Panc1 (cell line): Measurements from ENCODE around the gene ALX4. TPM values are rescaled to one million over a fixed set of nuclear protein-coding genes. Genes with fewer than 3 reads are reported as not detected.

ENCODE experiments used
- ATAC-seq: fragments of 200-7000 bp; cut with Tn5 transposase; 2 replicates; pipeline ENCODE4 v1.9.1; 2020; ENCODE audit warnings: mild to moderate bottlenecking, moderate library complexity
- BruUV-seq: library from RNA; stranded (reverse); fragments of 400-500 nt; replicated peaks from 2 replicates; lab custom pipeline; 2021; lab: Mats Ljungman, UMichigan
- CTCF ChIA-PET: fragments of 300-600 bp; sonication (Branson Sonifier 250); formaldehyde crosslinking; loops from one replicate; lab custom pipeline; 2022; ENCODE audit warnings: antibody characterized with exemption; lab: Charles Lee
- POLR2A ChIA-PET: fragments of 300-600 bp; sonication (Branson Sonifier 250); formaldehyde crosslinking; loops from one replicate; lab custom pipeline; 2022; ENCODE audit warnings: antibody characterized with exemption; lab: Charles Lee
- DNase-seq: peaks from one replicate; pipeline ENCODE4 v3.0.0-alpha.2; 2010; ENCODE audit warnings: low read depth, low spot score
- H3K27ac ChIP-seq: 2 replicates; pipeline ENCODE4 v1.5.1; 2011; ENCODE audit warnings: mild to moderate bottlenecking, low read length, inconsistent platforms
- H3K27me3 ChIP-seq: fragments of 200-500 bp; sonication (Bioruptor generic); 2 replicates; pipeline ENCODE4 v1.6.0; 2014; ENCODE audit warnings: low read length, inconsistent platforms; ENCODE audit not compliant: control insufficient read depth, insufficient read depth
- H3K36me3 ChIP-seq: fragments of 200-500 bp; sonication (Bioruptor generic); 2 replicates; pipeline ENCODE4 v1.5.1; 2014; ENCODE audit warnings: inconsistent platforms, mild to moderate bottlenecking, low read length, moderate library complexity; ENCODE audit not compliant: control insufficient read depth, insufficient read depth
- H3K4me1 ChIP-seq: 2 replicates; pipeline ENCODE4 v1.5.1; 2011; ENCODE audit warnings: inconsistent platforms, mild to moderate bottlenecking, low read length, moderate library complexity; ENCODE audit not compliant: control insufficient read depth, insufficient read depth
- H3K4me3 ChIP-seq, 2 experiments: 2 replicates each; pipeline ENCODE4 v1.5.1; 2011 to 2012; ENCODE audit warnings: low read depth in 2 of 2, low read length in 2 of 2, mild to moderate bottlenecking in 2 of 2, inconsistent platforms in 1 of 2, moderate library complexity in 1 of 2
- H3K9me3 ChIP-seq: fragments of 200-500 bp; sonication (Bioruptor generic); 2 replicates; pipeline ENCODE4 v1.5.1; 2014; ENCODE audit warnings: low read depth, mild to moderate bottlenecking, inconsistent platforms, low read length, moderate library complexity; ENCODE audit not compliant: control insufficient read depth, insufficient read depth
- POLR2AphosphoS5 ChIP-seq: IDR thresholded peaks from 2 replicates; pipeline ENCODE4 v1.6.1; 2012; ENCODE audit warnings: mild to moderate bottlenecking, low read depth, low read length, moderate library complexity
- SIN3A ChIP-seq: IDR thresholded peaks from 2 replicates; pipeline ENCODE4 v1.6.1; 2012; ENCODE audit warnings: low read depth, mild to moderate bottlenecking, low read length, moderate library complexity, borderline replicate concordance; ENCODE audit not compliant: insufficient read depth
- TCF7L2 ChIP-seq: IDR thresholded peaks from 2 replicates; pipeline ENCODE4 v1.6.1; 2011; ENCODE audit warnings: mild to moderate bottlenecking, low read depth, low read length, inconsistent platforms
- in situ Hi-C: cut with HindIII; loops from 2 replicates; pipeline ENCODE4 v1.10.0; 2016; ENCODE audit warnings: low sequenced_read_pairs, low pct_unique_long_range_greater_than_20kb
- intact Hi-C: fragments of 100-400 bp; cut with micrococcal nuclease; formaldehyde crosslinking; loops from one replicate; pipeline ENCODE4 v1.10.0; 2022; ENCODE audit not compliant: unreplicated experiment
- total RNA-seq: library from RNA; stranded (reverse); gene quantifications from one replicate; pipeline ENCODE4 v1.2.1, GENCODE V29; 2021; ENCODE audit not compliant: unreplicated experiment
- TF ChIP-seq, protein P1 (sequence below), 2 experiments: IDR thresholded peaks; 2 replicates each; pipeline ENCODE4 v1.6.1; 2011 to 2012; ENCODE audit warnings: low read depth in 2 of 2, control low read depth in 1 of 2, low read length in 1 of 2, mild to moderate bottlenecking in 1 of 2, moderate library complexity in 1 of 2; ENCODE audit not compliant: insufficient read depth in 1 of 2
- TF ChIP-seq, protein P2 (sequence below): fragments of 450-650 bp; IDR thresholded peaks from 2 replicates; pipeline ENCODE4 v1.5.1; 2017; ENCODE audit warnings: mild to moderate bottlenecking

Gene ALX4
- total RNA-seq, 1 experiment from 2014 or later = 1.0 TPM

DNA sequence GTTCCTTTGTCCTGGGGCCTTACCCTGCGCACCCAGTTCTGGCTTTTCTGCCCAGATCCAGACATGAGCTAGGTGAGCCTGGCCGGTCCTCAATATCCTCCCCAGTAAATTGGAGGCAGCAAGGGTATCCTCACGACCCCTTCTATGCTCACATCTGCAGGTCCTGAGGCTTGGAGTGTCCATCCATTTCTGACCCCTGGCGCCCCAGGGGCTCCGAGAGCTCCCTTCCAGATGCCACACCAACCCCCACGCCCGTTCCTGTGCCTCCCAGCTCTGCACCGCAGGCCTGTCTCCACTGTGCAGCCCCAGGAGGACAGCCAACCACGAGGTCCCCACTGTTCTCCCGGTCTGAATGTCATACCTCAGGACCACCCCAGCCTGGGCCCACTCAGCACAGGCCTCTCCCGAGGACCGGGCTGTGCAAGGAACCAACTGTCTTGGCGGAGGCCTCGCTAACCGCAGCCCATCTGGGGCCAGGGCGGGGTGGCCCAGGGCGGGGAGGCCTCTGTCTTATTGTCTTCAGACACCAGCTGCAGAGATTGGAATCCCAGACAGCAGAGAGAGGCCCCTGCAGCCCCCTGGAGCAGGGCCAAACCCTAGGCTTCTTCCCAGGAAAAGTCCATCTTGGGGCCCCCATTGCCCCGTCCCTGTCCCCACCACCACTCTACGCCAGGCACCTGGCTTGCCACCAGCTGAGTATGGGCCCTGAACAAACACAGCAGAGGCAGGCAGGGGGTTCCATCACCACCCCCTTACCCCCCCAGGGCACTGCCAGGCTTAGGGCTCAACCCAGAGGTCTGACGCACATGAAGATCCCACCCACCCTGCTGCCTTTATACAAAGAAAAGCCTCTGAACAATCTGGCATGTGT lies 39.3 kb downstream of the ALX4 start:
- in situ Hi-C loops (no loop called here), intact Hi-C loops (no loop called here)
- BruUV-seq = no TSS peak
- no peaks in the 10 kb centered on the region for H3K27me3 ChIP-seq
- no peak for TF ChIP-seq SIN3A
- TF ChIP-seq, protein P1, sequence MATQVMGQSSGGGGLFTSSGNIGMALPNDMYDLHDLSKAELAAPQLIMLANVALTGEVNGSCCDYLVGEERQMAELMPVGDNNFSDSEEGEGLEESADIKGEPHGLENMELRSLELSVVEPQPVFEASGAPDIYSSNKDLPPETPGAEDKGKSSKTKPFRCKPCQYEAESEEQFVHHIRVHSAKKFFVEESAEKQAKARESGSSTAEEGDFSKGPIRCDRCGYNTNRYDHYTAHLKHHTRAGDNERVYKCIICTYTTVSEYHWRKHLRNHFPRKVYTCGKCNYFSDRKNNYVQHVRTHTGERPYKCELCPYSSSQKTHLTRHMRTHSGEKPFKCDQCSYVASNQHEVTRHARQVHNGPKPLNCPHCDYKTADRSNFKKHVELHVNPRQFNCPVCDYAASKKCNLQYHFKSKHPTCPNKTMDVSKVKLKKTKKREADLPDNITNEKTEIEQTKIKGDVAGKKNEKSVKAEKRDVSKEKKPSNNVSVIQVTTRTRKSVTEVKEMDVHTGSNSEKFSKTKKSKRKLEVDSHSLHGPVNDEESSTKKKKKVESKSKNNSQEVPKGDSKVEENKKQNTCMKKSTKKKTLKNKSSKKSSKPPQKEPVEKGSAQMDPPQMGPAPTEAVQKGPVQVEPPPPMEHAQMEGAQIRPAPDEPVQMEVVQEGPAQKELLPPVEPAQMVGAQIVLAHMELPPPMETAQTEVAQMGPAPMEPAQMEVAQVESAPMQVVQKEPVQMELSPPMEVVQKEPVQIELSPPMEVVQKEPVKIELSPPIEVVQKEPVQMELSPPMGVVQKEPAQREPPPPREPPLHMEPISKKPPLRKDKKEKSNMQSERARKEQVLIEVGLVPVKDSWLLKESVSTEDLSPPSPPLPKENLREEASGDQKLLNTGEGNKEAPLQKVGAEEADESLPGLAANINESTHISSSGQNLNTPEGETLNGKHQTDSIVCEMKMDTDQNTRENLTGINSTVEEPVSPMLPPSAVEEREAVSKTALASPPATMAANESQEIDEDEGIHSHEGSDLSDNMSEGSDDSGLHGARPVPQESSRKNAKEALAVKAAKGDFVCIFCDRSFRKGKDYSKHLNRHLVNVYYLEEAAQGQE (IDR thresholded peaks at IDR 0.05; ENCODE audit: insufficient read depth in 1 of 2, low read depth in 2 of 2, low read length in 1 of 2) = no peak
- TF ChIP-seq POLR2AphosphoS5 = no peak
- no peak for TF ChIP-seq TCF7L2
- TF ChIP-seq, protein P2, sequence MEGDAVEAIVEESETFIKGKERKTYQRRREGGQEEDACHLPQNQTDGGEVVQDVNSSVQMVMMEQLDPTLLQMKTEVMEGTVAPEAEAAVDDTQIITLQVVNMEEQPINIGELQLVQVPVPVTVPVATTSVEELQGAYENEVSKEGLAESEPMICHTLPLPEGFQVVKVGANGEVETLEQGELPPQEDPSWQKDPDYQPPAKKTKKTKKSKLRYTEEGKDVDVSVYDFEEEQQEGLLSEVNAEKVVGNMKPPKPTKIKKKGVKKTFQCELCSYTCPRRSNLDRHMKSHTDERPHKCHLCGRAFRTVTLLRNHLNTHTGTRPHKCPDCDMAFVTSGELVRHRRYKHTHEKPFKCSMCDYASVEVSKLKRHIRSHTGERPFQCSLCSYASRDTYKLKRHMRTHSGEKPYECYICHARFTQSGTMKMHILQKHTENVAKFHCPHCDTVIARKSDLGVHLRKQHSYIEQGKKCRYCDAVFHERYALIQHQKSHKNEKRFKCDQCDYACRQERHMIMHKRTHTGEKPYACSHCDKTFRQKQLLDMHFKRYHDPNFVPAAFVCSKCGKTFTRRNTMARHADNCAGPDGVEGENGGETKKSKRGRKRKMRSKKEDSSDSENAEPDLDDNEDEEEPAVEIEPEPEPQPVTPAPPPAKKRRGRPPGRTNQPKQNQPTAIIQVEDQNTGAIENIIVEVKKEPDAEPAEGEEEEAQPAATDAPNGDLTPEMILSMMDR = no peak
- no peaks in the 10 kb centered on the region for H3K36me3 ChIP-seq
- POLR2A ChIA-PET = no interaction called here
- no peak overlapping the region for H3K27ac ChIP-seq
- DNase-seq (no peak), ATAC-seq (no peak)
- no peaks in the 10 kb centered on the region for H3K9me3 ChIP-seq
- H3K4me1 ChIP-seq = no peaks in the 10 kb centered on the region
- CTCF ChIA-PET = no interaction called here
- no peak overlapping the region for H3K4me3 ChIP-seq

DNA sequence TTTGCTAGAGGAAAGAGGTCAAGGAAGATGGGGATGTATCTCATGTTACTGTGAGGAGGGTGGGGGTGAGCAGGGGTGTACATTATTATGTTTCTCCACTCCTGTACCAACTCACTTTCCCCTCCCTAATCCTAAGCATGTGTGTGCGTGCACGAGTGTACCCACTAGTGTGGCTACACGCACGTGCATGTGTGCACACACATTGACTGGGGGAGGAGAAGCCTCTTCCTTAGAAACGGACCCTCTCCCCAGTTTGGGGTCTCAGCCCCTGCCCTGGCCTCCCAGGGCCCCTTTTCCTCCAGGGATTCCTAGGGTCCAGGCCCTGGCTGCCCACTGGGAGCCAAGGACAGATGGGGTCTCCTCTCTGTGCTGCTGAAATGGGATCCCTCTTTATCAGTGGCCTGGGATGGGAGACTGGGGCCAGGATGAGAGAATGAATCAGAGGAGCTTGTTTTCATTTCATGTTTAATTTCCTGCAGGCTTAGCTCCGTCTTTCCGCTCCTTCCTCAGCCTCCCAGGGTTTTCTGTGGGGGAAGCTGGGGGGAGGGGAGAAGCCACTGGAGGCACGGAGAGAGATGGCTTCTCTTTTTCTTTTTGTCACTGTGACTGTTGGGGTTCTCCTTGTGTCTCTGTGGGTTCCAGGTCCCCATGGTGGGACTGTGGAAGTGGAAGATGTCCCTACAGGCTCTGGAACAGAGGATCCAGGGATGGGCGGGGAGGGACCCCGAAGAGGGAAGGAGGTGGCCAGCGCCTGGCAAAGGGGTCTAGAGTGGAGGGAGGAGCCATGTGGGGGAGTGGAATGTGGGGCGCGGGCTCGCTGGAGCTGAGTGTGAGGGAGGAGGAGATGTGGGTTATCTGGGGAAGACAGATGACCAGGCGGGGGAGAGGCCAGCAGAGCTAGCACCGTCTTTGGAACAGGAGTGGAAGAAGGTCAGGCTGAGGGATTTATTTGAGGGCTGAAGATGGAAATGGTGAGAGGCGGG lies 40.3 kb downstream of the ALX4 start:
- H3K36me3 ChIP-seq = no peaks in the 10 kb centered on the region
- CTCF ChIA-PET = no interaction called here
- ATAC-seq (no peak), DNase-seq (no peak)
- in situ Hi-C loops (no loop called here), intact Hi-C loops (no loop called here)
- POLR2A ChIA-PET = no interaction called here
- TF ChIP-seq POLR2AphosphoS5 (no peak), TCF7L2 (no peak), SIN3A (no peak)
- TF ChIP-seq, protein P1 (IDR thresholded peaks at IDR 0.05; ENCODE audit: insufficient read depth in 1 of 2, low read depth in 2 of 2, low read length in 1 of 2) = no peak
- TF ChIP-seq, protein P2 = no peak
- H3K4me1 ChIP-seq = no peaks in the 10 kb centered on the region
- no TSS peak for BruUV-seq
- H3K4me3 ChIP-seq = no peak overlapping the region
- H3K9me3 ChIP-seq = no peaks in the 10 kb centered on the region
- no peak overlapping the region for H3K27ac ChIP-seq
- no peaks in the 10 kb centered on the region for H3K27me3 ChIP-seq
